Measurements from ENCODE around the gene APOLD1.
A peak's percentile ranks its signal among the peaks of the same experiment; 100 is the strongest.
"Not testable (repeated sequence)": the region's sequence is repeated elsewhere in the genome, so short reads cannot be mapped to it uniquely, and the experiment has no call there.

Gene APOLD1

GRCh38 chr12:12807970-12808702 is 22.7 kb downstream of the APOLD1 start:
- DNase-seq (ENCODE audit: low spot score), result no peak

GRCh38 chr12:12810553-12811021 is 25.1 kb downstream of the APOLD1 start:
- DNase-seq (ENCODE audit: low spot score), result no peak

- no peak for DNase-seq (ENCODE audit: low spot score)
These were observed 25.9 kb downstream of the APOLD1 start for GRCh38 chr12:12811343-12811742.

GRCh38 chr12:12812174-12812573 is 26.7 kb downstream of the APOLD1 start:
- DNase-seq (ENCODE audit: low spot score), result no peak

GRCh38 chr12:12812618-12813119 is 27.2 kb downstream of the APOLD1 start:
- no peak for DNase-seq (ENCODE audit: low spot score)

- DNase-seq (ENCODE audit: low spot score), result peak; percentile 82
These were observed 28.0 kb downstream of the APOLD1 start, which contains the start of gene DDX47 for GRCh38 chr12:12813120-12814101. Gene DDX47, plus strand, starts transcription at chr12:12813346. Its CDS starts 22 bp downstream, at chr12:12813368.

- no peak for DNase-seq (ENCODE audit: low spot score)
These were observed 32.2 kb downstream of the APOLD1 start for GRCh38 chr12:12817616-12818015.

- no peak for DNase-seq (ENCODE audit: low spot score)
These were observed 33.2 kb downstream of the APOLD1 start for GRCh38 chr12:12818701-12819100.

GRCh38 chr12:12819221-12819620 is 33.8 kb downstream of the APOLD1 start:
- no peak for DNase-seq (ENCODE audit: low spot score)

GRCh38 chr12:12819752-12820311 is 34.4 kb downstream of the APOLD1 start:
- DNase-seq (ENCODE audit: low spot score), result peak; percentile 28

- DNase-seq (ENCODE audit: low spot score), result not testable (repeated sequence)
These were observed 34.9 kb downstream of the APOLD1 start for GRCh38 chr12:12820376-12820775.

GRCh38 chr12:12821975-12822374 is 36.5 kb downstream of the APOLD1 start:
- no peak for DNase-seq (ENCODE audit: low spot score)

GRCh38 chr12:12822886-12823285 is 37.4 kb downstream of the APOLD1 start:
- no peak for DNase-seq (ENCODE audit: low spot score)

- no peak for DNase-seq (ENCODE audit: low spot score)
These were observed 37.8 kb downstream of the APOLD1 start for GRCh38 chr12:12823300-12823699.

GRCh38 chr12:12823811-12824210 is 38.4 kb downstream of the APOLD1 start:
- no peak for DNase-seq (ENCODE audit: low spot score)

GRCh38 chr12:12835378-12836146 is 50.1 kb downstream of the APOLD1 start:
- no peak for DNase-seq (ENCODE audit: low spot score)

- no peak for DNase-seq (ENCODE audit: low spot score)
These were observed 51.1 kb downstream of the APOLD1 start for GRCh38 chr12:12836571-12836970.

- DNase-seq (ENCODE audit: low spot score), result peak; percentile 63
These were observed 51.8 kb downstream of the APOLD1 start for GRCh38 chr12:12837025-12837812.

GRCh38 chr12:12837813-12838153 is 52.3 kb downstream of the APOLD1 start:
- no peak for DNase-seq (ENCODE audit: low spot score)

- no peak for DNase-seq (ENCODE audit: low spot score)
These were observed 53.5 kb downstream of the APOLD1 start for GRCh38 chr12:12839003-12839395.

- DNase-seq (ENCODE audit: low spot score), result not testable (repeated sequence)
These were observed 54.0 kb downstream of the APOLD1 start for GRCh38 chr12:12839439-12839838.

Data from COLO829 (cell line).